CD8-positive, alpha-beta memory T cell (primary cell): Measurements from ENCODE around the gene PFKFB3. TPM values are rescaled to one million over a fixed set of nuclear protein-coding genes. Genes with fewer than 3 reads are reported as not detected.

Experiments
- CTCF ChIA-PET: fragments of 350-600 bp; sonication (Branson Sonifier 250); formaldehyde crosslinking; loops from one replicate; lab custom pipeline; 2021; ENCODE audit warnings: antibody characterized with exemption; lab: Charles Lee
- POLR2A ChIA-PET: fragments of 350-600 bp; sonication (Branson Sonifier 250); formaldehyde crosslinking; loops from one replicate; lab custom pipeline; 2021; ENCODE audit warnings: antibody characterized with exemption; lab: Charles Lee
- DNase-seq, 5 donors: peaks; one replicate each; pipeline versions ENCODE4 v3.0.0 to v3.0.0-alpha.2; 2020 to 2022; ENCODE audit warnings: mixed read lengths in 1 of 5
- H3K27ac ChIP-seq: one replicate; pipeline ENCODE4 v1.7.0; 2013; ENCODE audit warnings: low read depth, mild to moderate bottlenecking, low read length, moderate library complexity
- H3K27me3 ChIP-seq: 2 replicates; pipeline ENCODE4 v1.7.0; 2013; ENCODE audit warnings: low read length, mild to moderate bottlenecking; ENCODE audit not compliant: insufficient read depth, poor library complexity, severe bottlenecking
- H3K36me3 ChIP-seq: 2 replicates; pipeline ENCODE4 v1.7.0; 2013; ENCODE audit warnings: mild to moderate bottlenecking, low read length, moderate library complexity; ENCODE audit not compliant: insufficient read depth
- H3K4me1 ChIP-seq: 2 replicates; pipeline ENCODE4 v1.7.0; 2013; ENCODE audit warnings: mild to moderate bottlenecking, low read length, moderate library complexity; ENCODE audit not compliant: insufficient read depth
- H3K4me3 ChIP-seq: 2 replicates; pipeline ENCODE4 v1.7.0; 2013; ENCODE audit warnings: mild to moderate bottlenecking, low read length
- H3K9me3 ChIP-seq: 2 replicates; pipeline ENCODE4 v1.7.0; 2013; ENCODE audit warnings: mild to moderate bottlenecking, low read length
- H3K27ac Mint-ChIP-seq, 8 donors: one replicate each; pipeline ENCODE4 v1.8.0; 2020 to 2021; ENCODE audit warnings: mixed read lengths in 8 of 8, mild to moderate bottlenecking in 6 of 8, inconsistent platforms in 3 of 8, moderate library complexity in 3 of 8
- H3K27me3 Mint-ChIP-seq, 2 donors: one replicate each; pipeline ENCODE4 v1.8.0; 2020 to 2021; ENCODE audit warnings: mixed read lengths in 2 of 2, mild to moderate bottlenecking in 1 of 2, moderate library complexity in 1 of 2
- H3K36me3 Mint-ChIP-seq, 3 donors: one replicate each; pipeline ENCODE4 v1.8.0; 2020 to 2021; ENCODE audit warnings: mixed read lengths in 3 of 3, inconsistent platforms in 1 of 3, mild to moderate bottlenecking in 1 of 3
- H3K4me1 Mint-ChIP-seq, 3 donors: one replicate each; pipeline ENCODE4 v1.8.0; 2020 to 2021; ENCODE audit warnings: mixed read lengths in 3 of 3, inconsistent platforms in 1 of 3, mild to moderate bottlenecking in 1 of 3
- H3K4me3 Mint-ChIP-seq, 7 donors: one replicate each; pipeline ENCODE4 v1.8.0; 2020 to 2021; ENCODE audit warnings: mixed read lengths in 7 of 7, mild to moderate bottlenecking in 6 of 7, moderate library complexity in 4 of 7, inconsistent platforms in 2 of 7
- H3K9me3 Mint-ChIP-seq, 5 donors: one replicate each; pipeline ENCODE4 v1.8.0; 2020 to 2022; ENCODE audit warnings: mixed read lengths in 5 of 5, mild to moderate bottlenecking in 3 of 5, moderate library complexity in 2 of 5, inconsistent platforms in 1 of 5
- polyA plus RNA-seq: library from polyadenylated mRNA; unstranded; fragments of 300-500 nt; fragmentation: Illumina TruSeq; gene quantifications from one replicate; pipeline ENCODE4 v1.2.3, GENCODE V29; 2021
- total RNA-seq, 2 experiments: library from RNA; stranded (reverse); gene quantifications; one replicate each; pipeline ENCODE4 v1.2.3, GENCODE V29; 2021

The PFKFB3 gene
- total and polyA plus RNA-seq, 3 experiments from 2014 or later = 7.4 to 60.1 (median 53.6) TPM

GRCh38 chr10:6179078-6179477 is 23.7 kb upstream of the PFKFB3 start:
- Mint-ChIP-seq H3K4me3 (no peak overlapping the region), H3K9me3 (no peaks in the 10 kb centered on the region), H3K27ac (peak overlapping the region in 2 of 8 donors; percentile 17 to 22), H3K36me3 (peaks cover 0 to 2% (median 0%) of the 10 kb centered on the region in 3 donors), H3K4me1 (peaks cover 20 to 40% (median 22%) of the 10 kb centered on the region in 3 donors), H3K27me3 (no peaks in the 10 kb centered on the region)
- Histone ChIP-seq H3K4me1 (peaks cover 11% of the 10 kb centered on the region), H3K4me3 (no peak overlapping the region), H3K27me3 (no peaks in the 10 kb centered on the region), H3K36me3 (no peaks in the 10 kb centered on the region), H3K9me3 (no peaks in the 10 kb centered on the region), H3K27ac (no peak overlapping the region)
- CTCF ChIA-PET = interaction anchor here (0.7 to 1.6 kb wide), 3 partner anchors 13 to 222 kb away, joined by 3 to 9 read pairs (median 4); partner anchors contain the start of gene PFKFB3
- POLR2A ChIA-PET = no interaction called here
- DNase-seq = no peak

DNA sequence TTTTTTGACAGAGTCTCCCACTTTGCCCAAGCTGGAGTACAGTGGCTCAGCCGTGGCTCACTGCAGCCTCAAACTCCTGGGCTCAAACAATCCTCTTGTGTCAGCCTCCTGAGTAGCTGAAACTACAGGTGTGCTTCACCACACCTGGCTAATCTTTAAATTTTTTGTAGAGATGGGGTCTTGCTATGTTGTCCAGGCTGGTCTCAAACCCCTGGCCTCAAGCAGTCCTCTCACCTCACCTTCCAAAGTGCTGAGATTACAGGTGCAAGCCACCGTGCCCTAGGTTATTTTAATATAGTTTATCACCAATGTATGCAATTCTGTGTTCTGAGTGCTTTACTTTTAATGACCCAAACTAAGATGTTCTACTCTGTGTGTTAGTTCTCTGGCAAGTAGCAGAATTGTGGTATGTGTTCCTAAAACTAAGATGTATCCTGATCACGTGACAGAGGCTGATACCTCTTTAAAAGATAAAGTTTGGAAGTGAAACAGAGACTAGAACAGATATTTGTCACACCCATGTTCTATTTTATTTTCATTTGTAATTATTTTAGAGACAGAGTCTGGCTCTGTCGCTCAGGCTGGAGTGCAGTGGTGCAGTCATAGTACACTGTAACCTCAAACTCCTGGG is 22.1 kb upstream of the PFKFB3 start:
- H3K27me3 Mint-ChIP-seq = no peaks in the 10 kb centered on the region
- H3K4me3 ChIP-seq = no peak overlapping the region
- H3K4me1 Mint-ChIP-seq = peaks cover 14 to 35% (median 20%) of the 10 kb centered on the region in 3 donors
- no peaks in the 10 kb centered on the region for H3K9me3 Mint-ChIP-seq
- H3K36me3 Mint-ChIP-seq = peaks cover 0 to 2% (median 0%) of the 10 kb centered on the region in 3 donors
- POLR2A ChIA-PET = no interaction called here
- no peak overlapping the region for H3K27ac Mint-ChIP-seq
- no peaks in the 10 kb centered on the region for H3K9me3 ChIP-seq
- no peaks in the 10 kb centered on the region for H3K36me3 ChIP-seq
- no peaks in the 10 kb centered on the region for H3K27me3 ChIP-seq
- H3K27ac ChIP-seq = no peak overlapping the region
- DNase-seq = no peak
- CTCF ChIA-PET = interaction anchor here (0.8 kb wide), 1 partner anchor 22 kb away, joined by 3 read pairs; no protein-coding TSS in a partner anchor
- peaks cover 5% of the 10 kb centered on the region for H3K4me1 ChIP-seq
- no peak overlapping the region for H3K4me3 Mint-ChIP-seq

- Mint-ChIP-seq H3K27me3 (no peaks in the 10 kb centered on the region), H3K36me3 (no peaks in the 10 kb centered on the region), H3K9me3 (no peaks in the 10 kb centered on the region), H3K27ac (peak overlapping the region in 2 of 8 donors; percentile 29 to 33), H3K4me3 (no peak overlapping the region), H3K4me1 (peaks cover 8 to 34% (median 14%) of the 10 kb centered on the region in 3 donors)
- Histone ChIP-seq H3K4me1 (peaks cover 5% of the 10 kb centered on the region), H3K36me3 (no peaks in the 10 kb centered on the region), H3K27ac (no peak overlapping the region), H3K9me3 (no peaks in the 10 kb centered on the region), H3K27me3 (no peaks in the 10 kb centered on the region), H3K4me3 (no peak overlapping the region)
- ChIA-PET POLR2A (no interaction called here), CTCF (interaction anchor here (0.8 to 1.6 kb wide), 2 partner anchors 8 to 21 kb away, joined by 3 to 6 read pairs; no protein-coding TSS in a partner anchor)
- no peak for DNase-seq
Measured at GRCh38 chr10:6181249-6181648, 21.5 kb upstream of the PFKFB3 start.

DNA sequence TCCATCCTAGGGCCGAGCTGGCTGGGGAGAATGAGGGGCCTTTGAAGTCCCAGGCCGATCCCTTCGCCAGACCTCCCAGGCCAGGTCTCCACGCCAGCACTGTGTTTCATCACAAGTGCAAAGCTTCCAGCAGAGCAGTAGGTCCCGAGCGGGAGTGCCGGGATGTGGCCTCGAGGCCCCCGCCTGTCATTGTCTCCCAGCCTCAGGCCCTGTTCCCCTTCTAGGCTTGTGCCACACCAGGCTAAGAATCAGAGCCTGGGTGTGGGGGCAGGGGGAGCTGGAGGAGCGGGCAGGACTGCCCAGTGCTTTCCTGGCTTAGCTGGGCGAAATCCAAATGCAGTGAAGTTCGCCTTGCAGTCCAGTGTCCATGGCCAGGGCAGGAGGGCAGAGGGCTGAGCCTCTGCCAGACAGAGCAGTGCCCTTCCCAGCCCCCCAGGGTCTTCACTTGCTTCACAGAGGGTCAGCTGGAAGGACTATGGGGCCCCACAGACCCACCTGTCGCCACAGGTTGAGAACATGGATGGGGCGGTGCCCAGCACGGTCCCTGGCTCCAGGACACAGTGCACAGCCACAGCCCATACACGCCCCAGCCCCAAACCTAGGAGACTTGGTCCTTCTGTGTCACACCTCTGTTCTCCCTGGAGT is 20.2 kb upstream of the PFKFB3 start:
- no peaks in the 10 kb centered on the region for H3K9me3 Mint-ChIP-seq

GRCh38 chr10:6185039-6185716 is 17.6 kb upstream of the PFKFB3 start:
- CTCF ChIA-PET = no interaction called here
- Histone ChIP-seq H3K4me1 (no peaks in the 10 kb centered on the region), H3K9me3 (no peaks in the 10 kb centered on the region), H3K36me3 (no peaks in the 10 kb centered on the region), H3K27ac (no peak overlapping the region), H3K27me3 (no peaks in the 10 kb centered on the region), H3K4me3 (no peak overlapping the region)
- Mint-ChIP-seq H3K4me3 (peak overlapping the region in 1 of 7 donors; percentile 8), H3K36me3 (no peaks in the 10 kb centered on the region), H3K27ac (peak overlapping the region in 4 of 8 donors; percentile 9 to 52 (median 36)), H3K9me3 (no peaks in the 10 kb centered on the region), H3K27me3 (no peaks in the 10 kb centered on the region), H3K4me1 (peaks cover 10 to 34% (median 18%) of the 10 kb centered on the region in 3 donors)
- POLR2A ChIA-PET = interaction anchor here (0.7 kb wide), 1 partner anchor 163 kb away, joined by 9 read pairs; no protein-coding TSS in a partner anchor
- DNase-seq = no peak

More for the DNA sequence above, 20.2 kb upstream of the PFKFB3 start:
- Histone ChIP-seq H3K9me3 (no peaks in the 10 kb centered on the region), H3K27me3 (no peaks in the 10 kb centered on the region), H3K27ac (no peak overlapping the region), H3K4me1 (no peaks in the 10 kb centered on the region), H3K36me3 (no peaks in the 10 kb centered on the region), H3K4me3 (no peak overlapping the region)
- no peak for DNase-seq
- CTCF ChIA-PET = interaction anchor here (0.9 to 1.9 kb wide), 4 partner anchors 10 to 219 kb away, joined by 3 to 8 read pairs (median 4); partner anchors contain the start of gene PFKFB3
- no peak overlapping the region for H3K4me3 Mint-ChIP-seq
- H3K36me3 Mint-ChIP-seq = no peaks in the 10 kb centered on the region
- peak overlapping the region in 1 of 8 donors; percentile 17 for H3K27ac Mint-ChIP-seq
- H3K27me3 Mint-ChIP-seq = no peaks in the 10 kb centered on the region
- POLR2A ChIA-PET = interaction anchor here (1.0 kb wide), 1 partner anchor 19 kb away, joined by 3 read pairs; no protein-coding TSS in a partner anchor
- peaks cover 4 to 29% (median 11%) of the 10 kb centered on the region in 3 donors for H3K4me1 Mint-ChIP-seq

GRCh38 chr10:6186894-6187256 is 15.9 kb upstream of the PFKFB3 start:
- ChIA-PET CTCF (interaction anchor here (1.0 to 1.6 kb wide), 3 partner anchors 14 to 215 kb away, joined by 3 to 6 read pairs (median 3); partner anchors contain the start of gene PFKFB3), POLR2A (no interaction called here)
- Histone ChIP-seq H3K4me1 (no peaks in the 10 kb centered on the region), H3K27ac (no peak overlapping the region), H3K9me3 (no peaks in the 10 kb centered on the region), H3K27me3 (no peaks in the 10 kb centered on the region), H3K36me3 (no peaks in the 10 kb centered on the region), H3K4me3 (no peak overlapping the region)
- Mint-ChIP-seq H3K36me3 (no peaks in the 10 kb centered on the region), H3K27me3 (no peaks in the 10 kb centered on the region), H3K4me1 (peaks cover 10 to 30% (median 21%) of the 10 kb centered on the region in 3 donors), H3K4me3 (no peak overlapping the region), H3K9me3 (no peaks in the 10 kb centered on the region), H3K27ac (no peak overlapping the region)
- DNase-seq = no peak

DNA sequence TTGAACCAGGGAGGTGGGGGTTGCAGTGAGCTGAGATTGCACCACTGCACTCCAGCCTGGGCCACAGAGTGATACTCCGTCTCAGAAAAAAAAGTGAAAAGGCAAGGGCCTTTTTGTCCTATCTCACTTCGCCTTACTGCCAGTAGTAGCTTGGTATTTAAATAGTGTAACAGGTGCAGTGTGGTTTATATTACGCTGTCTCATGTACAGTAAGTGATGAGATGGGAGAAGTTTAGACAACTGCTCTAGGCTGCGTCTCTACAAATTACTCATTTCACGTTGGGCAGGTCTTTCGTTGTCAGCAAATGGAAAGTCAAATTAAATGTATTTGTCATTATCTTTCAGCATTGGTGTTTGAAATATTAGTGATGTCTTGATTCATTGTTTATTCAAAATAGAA is 15.5 kb upstream of the PFKFB3 start:
- Histone ChIP-seq H3K36me3 (no peaks in the 10 kb centered on the region), H3K27ac (no peak overlapping the region), H3K4me3 (no peak overlapping the region), H3K9me3 (no peaks in the 10 kb centered on the region), H3K4me1 (no peaks in the 10 kb centered on the region), H3K27me3 (no peaks in the 10 kb centered on the region)
- POLR2A ChIA-PET = no interaction called here
- Mint-ChIP-seq H3K4me1 (peaks cover 10 to 30% (median 21%) of the 10 kb centered on the region in 3 donors), H3K4me3 (no peak overlapping the region), H3K9me3 (no peaks in the 10 kb centered on the region), H3K27me3 (no peaks in the 10 kb centered on the region), H3K36me3 (no peaks in the 10 kb centered on the region), H3K27ac (peak overlapping the region in 1 of 8 donors; percentile 13)
- CTCF ChIA-PET = interaction anchor here (1.0 to 1.6 kb wide), 3 partner anchors 13 to 214 kb away, joined by 3 to 6 read pairs (median 3); partner anchors contain the start of gene PFKFB3
- DNase-seq = no peak
